Measurements from ENCODE around the gene CHRD. TPM values are rescaled to one million over a fixed set of nuclear protein-coding genes. Genes with fewer than 3 reads are reported as not detected.

Gene CHRD
- total RNA-seq, 1 experiment from 2014 or later = not detected

DNA sequence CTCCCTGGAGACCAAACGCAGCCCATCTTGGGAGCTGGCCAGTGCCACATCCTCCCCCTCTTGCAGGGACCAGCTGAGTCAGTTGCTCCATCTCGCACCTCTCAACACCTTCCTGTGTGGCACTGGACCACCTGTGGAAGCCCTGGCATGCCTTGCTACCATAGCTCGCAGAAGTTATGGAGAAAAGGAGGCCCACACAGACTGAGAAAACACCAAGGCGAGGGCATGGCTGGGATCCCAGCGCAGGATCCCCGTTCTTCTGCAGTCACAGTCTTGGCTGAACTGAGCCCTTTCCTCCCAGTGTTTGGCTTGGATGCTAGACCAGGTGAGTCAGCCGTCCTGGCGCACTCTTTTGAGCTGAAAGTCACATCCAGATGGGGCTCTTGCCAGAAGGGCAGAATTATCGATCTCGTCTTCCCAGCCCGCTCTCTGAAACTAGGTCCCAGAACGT lies 46.9 kb downstream of the CHRD start:
- no peaks in the 10 kb centered on the region for H4K20me1 ChIP-seq (ENCODE audit: low read length)
- H3K9me2 ChIP-seq (replicated peaks; ENCODE audit: low read length) = no peaks in the 10 kb centered on the region
- no peaks in the 10 kb centered on the region; the same call in 1 of the 2 replicates for H3K4me1 ChIP-seq (ENCODE audit: insufficient read depth, low read length)
- POLR2A ChIA-PET (ENCODE audit: unreplicated experiment) = no interaction called here
- intact Hi-C loops (cut with micrococcal nuclease) = no loop called here
- H3K79me2 ChIP-seq (ENCODE audit: low read length) = no peaks in the 10 kb centered on the region
- no TSS peak for BruUV-seq (replicated peaks)
- no peak overlapping the region for H3K27ac ChIP-seq (ENCODE audit: low read length)
- ATAC-seq (peak; percentile 91), DNase-seq (peak; percentile 59)
- no peak overlapping the region for H3K4me3 ChIP-seq (ENCODE audit: low read length)
- H3K27me3 ChIP-seq (ENCODE audit: low read length) = peaks cover 13% of the 10 kb centered on the region; the same call in 1 of the 2 replicates
- CTCF ChIA-PET = no interaction called here
- H3K4me2 ChIP-seq (ENCODE audit: low read length) = no peak overlapping the region
- H3F3A ChIP-seq (ENCODE audit: low read length, unreplicated experiment) = no peaks in the 10 kb centered on the region
- H3K36me3 ChIP-seq (ENCODE audit: low read depth, low read length) = no peaks in the 10 kb centered on the region
- H3K9ac ChIP-seq (ENCODE audit: low read length) = no peak overlapping the region
- H3K9me3 ChIP-seq (ENCODE audit: low read length) = no peaks in the 10 kb centered on the region
- no peak for TF ChIP-seq CTCF (conservative IDR thresholded peaks at IDR 0.05; ENCODE audit: low read depth, low read length)
- no peak overlapping the region for H2AFZ ChIP-seq (ENCODE audit: low read length)

GRCh38 chr3:184428561-184429175 lies 48.8 kb downstream of the CHRD start:
- peaks cover 7% of the 10 kb centered on the region; the same call in 1 of the 2 replicates for H3K27me3 ChIP-seq (ENCODE audit: low read length)
- no peak for TF ChIP-seq EZH2phosphoT487 (IDR thresholded peaks at IDR 0.05; ENCODE audit: borderline replicate concordance, low read length)
- TF ChIP-seq EZH2 (IDR thresholded peaks at IDR 0.05; ENCODE audit: low read length, unreplicated experiment) = no peak
- no peak for TF ChIP-seq CTCF (conservative IDR thresholded peaks at IDR 0.05; ENCODE audit: low read depth, low read length)
- DNase-seq (no peak), ATAC-seq (no peak)
- no peaks in the 10 kb centered on the region for H4K20me1 ChIP-seq (ENCODE audit: low read length)
- no peaks in the 10 kb centered on the region for H3K9me3 ChIP-seq (ENCODE audit: low read length)
- H3F3A ChIP-seq (ENCODE audit: low read length, unreplicated experiment) = no peaks in the 10 kb centered on the region
- H2AFZ ChIP-seq (ENCODE audit: low read length) = no peak overlapping the region
- H3K9me2 ChIP-seq (replicated peaks; ENCODE audit: low read length) = no peaks in the 10 kb centered on the region
- CTCF ChIA-PET = no interaction called here
- H3K4me2 ChIP-seq (ENCODE audit: low read length) = no peak overlapping the region
- no TSS peak for BruUV-seq (replicated peaks)
- POLR2A ChIA-PET (ENCODE audit: unreplicated experiment) = no interaction called here
- no peaks in the 10 kb centered on the region for H3K36me3 ChIP-seq (ENCODE audit: low read depth, low read length)
- intact Hi-C loops (cut with micrococcal nuclease) = no loop called here
- H3K4me3 ChIP-seq (ENCODE audit: low read length) = no peak overlapping the region
- no peaks in the 10 kb centered on the region for H3K79me2 ChIP-seq (ENCODE audit: low read length)
- no peak overlapping the region for H3K27ac ChIP-seq (ENCODE audit: low read length)
- H3K4me1 ChIP-seq (ENCODE audit: insufficient read depth, low read length) = no peaks in the 10 kb centered on the region; the same call in 1 of the 2 replicates
- H3K9ac ChIP-seq (ENCODE audit: low read length) = no peak overlapping the region

DNA sequence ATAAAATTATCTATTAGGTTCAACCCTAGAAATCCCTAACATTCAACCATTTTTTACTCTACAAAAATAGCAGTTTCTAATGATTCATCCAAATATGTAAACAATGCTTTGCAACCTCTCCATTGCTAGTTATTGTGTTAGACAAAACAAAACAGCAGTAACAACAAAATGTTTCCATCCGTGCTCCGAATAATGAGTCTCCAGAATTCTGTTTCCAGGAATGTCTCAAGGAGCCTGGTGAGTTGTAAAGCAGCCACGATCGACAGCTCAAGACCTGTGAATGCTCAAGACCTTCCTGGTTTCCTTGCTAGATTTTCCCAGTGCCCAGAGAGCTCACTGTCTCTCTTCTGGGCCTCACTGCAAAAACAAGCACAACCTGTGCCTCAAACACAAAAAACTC lies 49.9 kb downstream of the CHRD start:
- TF ChIP-seq EZH2phosphoT487 (IDR thresholded peaks at IDR 0.05; ENCODE audit: borderline replicate concordance, low read length) = no peak
- TF ChIP-seq EZH2 (IDR thresholded peaks at IDR 0.05; ENCODE audit: low read length, unreplicated experiment) = no peak
- no peak for TF ChIP-seq CTCF (conservative IDR thresholded peaks at IDR 0.05; ENCODE audit: low read depth, low read length)
- CTCF ChIA-PET = no interaction called here
- intact Hi-C loops (cut with micrococcal nuclease) = no loop called here
- no peaks in the 10 kb centered on the region for H3F3A ChIP-seq (ENCODE audit: low read length, unreplicated experiment)
- no peak overlapping the region for H3K27ac ChIP-seq (ENCODE audit: low read length)
- no peaks in the 10 kb centered on the region for H3K9me2 ChIP-seq (replicated peaks; ENCODE audit: low read length)
- DNase-seq (no peak), ATAC-seq (no peak)
- no TSS peak for BruUV-seq (replicated peaks)
- H3K4me1 ChIP-seq (ENCODE audit: insufficient read depth, low read length) = no peaks in the 10 kb centered on the region; the same call in 1 of the 2 replicates
- no peaks in the 10 kb centered on the region for H4K20me1 ChIP-seq (ENCODE audit: low read length)
- H3K27me3 ChIP-seq (ENCODE audit: low read length) = peaks cover 7% of the 10 kb centered on the region; the same call in 1 of the 2 replicates
- POLR2A ChIA-PET (ENCODE audit: unreplicated experiment) = no interaction called here
- H3K4me3 ChIP-seq (ENCODE audit: low read length) = no peak overlapping the region
- no peaks in the 10 kb centered on the region for H3K9me3 ChIP-seq (ENCODE audit: low read length)
- no peaks in the 10 kb centered on the region for H3K79me2 ChIP-seq (ENCODE audit: low read length)
- H3K9ac ChIP-seq (ENCODE audit: low read length) = no peak overlapping the region
- H3K4me2 ChIP-seq (ENCODE audit: low read length) = no peak overlapping the region
- H3K36me3 ChIP-seq (ENCODE audit: low read depth, low read length) = no peaks in the 10 kb centered on the region
- H2AFZ ChIP-seq (ENCODE audit: low read length) = no peak overlapping the region
